SK-N-SH treated with all-trans-retinoic acid at 6 μM for 48 hours (cell line): ENCODE data around the gene COL5A2.

ENCODE experiments used
- ATAC-seq: fragments of 200-7000 bp; cut with Tn5 transposase; 3 replicates; pipeline ENCODE4 v1.9.1; 2020; ENCODE audit warnings: mild to moderate bottlenecking, moderate library complexity
- ARNTL ChIP-seq: fragments of 450-650 bp; formaldehyde crosslinking; IDR thresholded peaks from 2 replicates; pipeline ENCODE4 v1.5.0; 2020; ENCODE audit warnings: low read depth, mild to moderate bottlenecking, moderate library complexity, borderline replicate concordance
- BACH2 ChIP-seq: fragments of 250-450 bp; sonication (Bioruptor Pico); IDR thresholded peaks from 2 replicates; pipeline ENCODE4 v1.9.0; 2021; ENCODE audit warnings: mild to moderate bottlenecking, borderline replicate concordance
- CSDC2 ChIP-seq: fragments of 250-450 bp; sonication (Bioruptor Pico); IDR thresholded peaks from 2 replicates; pipeline ENCODE4 v1.5.0; 2020; ENCODE audit warnings: mild to moderate bottlenecking, moderate library complexity
- CSRNP3 ChIP-seq: fragments of 250-450 bp; sonication (Bioruptor Pico); IDR thresholded peaks from 2 replicates; pipeline ENCODE4 v1.5.1; 2021; ENCODE audit warnings: mild to moderate bottlenecking, moderate library complexity
- ESRRG ChIP-seq: fragments of 250-450 bp; sonication (Bioruptor Pico); IDR thresholded peaks from 2 replicates; pipeline ENCODE4 v1.6.1; 2021; ENCODE audit warnings: mild to moderate bottlenecking
- GLIS3 ChIP-seq: fragments of 250-450 bp; sonication (Bioruptor Pico); IDR thresholded peaks from 2 replicates; pipeline ENCODE4 v1.5.0; 2020; ENCODE audit warnings: mild to moderate bottlenecking, moderate library complexity
- PATZ1 ChIP-seq: fragments of 250-450 bp; sonication (Bioruptor Pico); IDR thresholded peaks from 2 replicates; pipeline ENCODE4 v1.8.0; 2020; ENCODE audit warnings: mild to moderate bottlenecking, moderate library complexity, borderline replicate concordance
- PPARA ChIP-seq: fragments of 250-450 bp; sonication (Bioruptor Pico); IDR thresholded peaks from 2 replicates; pipeline ENCODE4 v1.5.0; 2020; ENCODE audit warnings: mild to moderate bottlenecking, borderline replicate concordance
- RARB ChIP-seq: fragments of 250-450 bp; sonication (Bioruptor Pico); IDR thresholded peaks from 2 replicates; pipeline ENCODE4 v1.8.0; 2021; ENCODE audit warnings: mild to moderate bottlenecking, moderate library complexity
- SNAI2 ChIP-seq: fragments of 250-450 bp; sonication (Bioruptor Pico); IDR thresholded peaks from 2 replicates; pipeline ENCODE4 v1.5.0; 2020; ENCODE audit warnings: mild to moderate bottlenecking, moderate library complexity
- TCF4 ChIP-seq: fragments of 250-450 bp; sonication (Bioruptor Pico); IDR thresholded peaks from 2 replicates; pipeline ENCODE4 v1.8.0; 2021; ENCODE audit warnings: mild to moderate bottlenecking, moderate library complexity, borderline replicate concordance
- TOX ChIP-seq: fragments of 250-450 bp; sonication (Bioruptor Pico); IDR thresholded peaks from 2 replicates; pipeline ENCODE4 v1.8.0; 2021; ENCODE audit warnings: mild to moderate bottlenecking, moderate library complexity, borderline replicate concordance
- ZC3H10 ChIP-seq: fragments of 250-450 bp; sonication (Bioruptor Pico); IDR thresholded peaks from 2 replicates; pipeline ENCODE4 v1.5.1; 2021; ENCODE audit warnings: mild to moderate bottlenecking, moderate library complexity
- ZFP3 ChIP-seq: fragments of 250-450 bp; sonication (Bioruptor Pico); IDR thresholded peaks from 2 replicates; pipeline ENCODE4 v1.5.0; 2020; ENCODE audit warnings: mild to moderate bottlenecking, moderate library complexity
- ZNF70 ChIP-seq: fragments of 450-650 bp; formaldehyde crosslinking; IDR thresholded peaks from 2 replicates; pipeline ENCODE4 v1.5.0; 2020; ENCODE audit warnings: mild to moderate bottlenecking, moderate library complexity
- TF ChIP-seq, protein P1 (sequence below): fragments of 250-450 bp; sonication (Bioruptor Pico); IDR thresholded peaks from 2 replicates; pipeline ENCODE4 v1.5.0; 2020; ENCODE audit warnings: mild to moderate bottlenecking, moderate library complexity
- TF ChIP-seq, protein P2 (sequence below): fragments of 250-450 bp; sonication (Bioruptor Pico); IDR thresholded peaks from 2 replicates; pipeline ENCODE4 v1.8.0; 2021; ENCODE audit warnings: low read depth, mild to moderate bottlenecking, moderate library complexity, borderline replicate concordance
- TF ChIP-seq, protein P3 (sequence below): fragments of 250-450 bp; sonication (Bioruptor Pico); IDR thresholded peaks from 2 replicates; pipeline ENCODE4 v1.5.1; 2020; ENCODE audit warnings: low read depth, mild to moderate bottlenecking, moderate library complexity

The COL5A2 gene

GRCh38 chr2:189013671-189014448 lies 165.7 kb downstream of the COL5A2 start (continued):
- TF ChIP-seq, protein P1, sequence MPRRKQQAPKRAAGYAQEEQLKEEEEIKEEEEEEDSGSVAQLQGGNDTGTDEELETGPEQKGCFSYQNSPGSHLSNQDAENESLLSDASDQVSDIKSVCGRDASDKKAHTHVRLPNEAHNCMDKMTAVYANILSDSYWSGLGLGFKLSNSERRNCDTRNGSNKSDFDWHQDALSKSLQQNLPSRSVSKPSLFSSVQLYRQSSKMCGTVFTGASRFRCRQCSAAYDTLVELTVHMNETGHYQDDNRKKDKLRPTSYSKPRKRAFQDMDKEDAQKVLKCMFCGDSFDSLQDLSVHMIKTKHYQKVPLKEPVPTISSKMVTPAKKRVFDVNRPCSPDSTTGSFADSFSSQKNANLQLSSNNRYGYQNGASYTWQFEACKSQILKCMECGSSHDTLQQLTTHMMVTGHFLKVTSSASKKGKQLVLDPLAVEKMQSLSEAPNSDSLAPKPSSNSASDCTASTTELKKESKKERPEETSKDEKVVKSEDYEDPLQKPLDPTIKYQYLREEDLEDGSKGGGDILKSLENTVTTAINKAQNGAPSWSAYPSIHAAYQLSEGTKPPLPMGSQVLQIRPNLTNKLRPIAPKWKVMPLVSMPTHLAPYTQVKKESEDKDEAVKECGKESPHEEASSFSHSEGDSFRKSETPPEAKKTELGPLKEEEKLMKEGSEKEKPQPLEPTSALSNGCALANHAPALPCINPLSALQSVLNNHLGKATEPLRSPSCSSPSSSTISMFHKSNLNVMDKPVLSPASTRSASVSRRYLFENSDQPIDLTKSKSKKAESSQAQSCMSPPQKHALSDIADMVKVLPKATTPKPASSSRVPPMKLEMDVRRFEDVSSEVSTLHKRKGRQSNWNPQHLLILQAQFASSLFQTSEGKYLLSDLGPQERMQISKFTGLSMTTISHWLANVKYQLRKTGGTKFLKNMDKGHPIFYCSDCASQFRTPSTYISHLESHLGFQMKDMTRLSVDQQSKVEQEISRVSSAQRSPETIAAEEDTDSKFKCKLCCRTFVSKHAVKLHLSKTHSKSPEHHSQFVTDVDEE (CRISPR knock-in tag), result no peak
- 0 out of 2 replicates have a peak, but pooled peaks have one; percentile 12 for TF ChIP-seq TCF4 (CRISPR knock-in tag)
- TF ChIP-seq PATZ1, result peak; percentile 91
- TF ChIP-seq ZNF70 (CRISPR knock-in tag), result no peak
- TF ChIP-seq, protein P2, sequence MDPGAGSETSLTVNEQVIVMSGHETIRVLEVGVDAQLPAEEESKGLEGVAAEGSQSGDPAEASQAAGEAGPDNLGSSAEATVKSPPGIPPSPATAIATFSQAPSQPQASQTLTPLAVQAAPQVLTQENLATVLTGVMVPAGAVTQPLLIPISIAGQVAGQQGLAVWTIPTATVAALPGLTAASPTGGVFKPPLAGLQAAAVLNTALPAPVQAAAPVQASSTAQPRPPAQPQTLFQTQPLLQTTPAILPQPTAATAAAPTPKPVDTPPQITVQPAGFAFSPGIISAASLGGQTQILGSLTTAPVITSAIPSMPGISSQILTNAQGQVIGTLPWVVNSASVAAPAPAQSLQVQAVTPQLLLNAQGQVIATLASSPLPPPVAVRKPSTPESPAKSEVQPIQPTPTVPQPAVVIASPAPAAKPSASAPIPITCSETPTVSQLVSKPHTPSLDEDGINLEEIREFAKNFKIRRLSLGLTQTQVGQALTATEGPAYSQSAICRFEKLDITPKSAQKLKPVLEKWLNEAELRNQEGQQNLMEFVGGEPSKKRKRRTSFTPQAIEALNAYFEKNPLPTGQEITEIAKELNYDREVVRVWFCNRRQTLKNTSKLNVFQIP (CRISPR knock-in tag), result no peak
- TF ChIP-seq ZC3H10 (CRISPR knock-in tag), result 0 out of 2 replicates have a peak, but pooled peaks have one; percentile 26
- peak; percentile 83 for TF ChIP-seq TOX (CRISPR knock-in tag)
- TF ChIP-seq RARB (CRISPR knock-in tag), result peak; percentile 82; the same call in 1 of the 2 replicates
- TF ChIP-seq CSRNP3 (CRISPR knock-in tag), result no peak
- no peak for TF ChIP-seq ZFP3 (CRISPR knock-in tag)
- no peak for TF ChIP-seq PPARA (CRISPR knock-in tag)

GRCh38 chr2:189013031-189013430 lies 166.5 kb downstream of the COL5A2 start:
- TF ChIP-seq PATZ1, result peak; percentile 72; the same call in 1 of the 2 replicates
- TF ChIP-seq RARB (CRISPR knock-in tag), result peak; percentile 74; the same call in 1 of the 2 replicates
- peak; percentile 68; the same call in 1 of the 2 replicates for TF ChIP-seq CSDC2
- no peak for TF ChIP-seq SNAI2 (CRISPR knock-in tag)
- TF ChIP-seq, protein P3, sequence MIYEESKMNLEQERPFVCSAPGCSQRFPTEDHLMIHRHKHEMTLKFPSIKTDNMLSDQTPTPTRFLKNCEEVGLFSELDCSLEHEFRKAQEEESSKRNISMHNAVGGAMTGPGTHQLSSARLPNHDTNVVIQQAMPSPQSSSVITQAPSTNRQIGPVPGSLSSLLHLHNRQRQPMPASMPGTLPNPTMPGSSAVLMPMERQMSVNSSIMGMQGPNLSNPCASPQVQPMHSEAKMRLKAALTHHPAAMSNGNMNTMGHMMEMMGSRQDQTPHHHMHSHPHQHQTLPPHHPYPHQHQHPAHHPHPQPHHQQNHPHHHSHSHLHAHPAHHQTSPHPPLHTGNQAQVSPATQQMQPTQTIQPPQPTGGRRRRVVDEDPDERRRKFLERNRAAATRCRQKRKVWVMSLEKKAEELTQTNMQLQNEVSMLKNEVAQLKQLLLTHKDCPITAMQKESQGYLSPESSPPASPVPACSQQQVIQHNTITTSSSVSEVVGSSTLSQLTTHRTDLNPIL (CRISPR knock-in tag), result no peak
- TF ChIP-seq ESRRG, result peak; percentile 89
- TF ChIP-seq TOX (CRISPR knock-in tag), result peak; percentile 79; the same call in 1 of the 2 replicates
- TF ChIP-seq BACH2 (CRISPR knock-in tag), result no peak
- TF ChIP-seq TCF4 (CRISPR knock-in tag), result peak; percentile 9; the same call in 1 of the 2 replicates
- 0 out of 2 replicates have a peak, but pooled peaks have one; percentile 21 for TF ChIP-seq ARNTL
- TF ChIP-seq GLIS3 (CRISPR knock-in tag), result peak; percentile 95
- no peak for ATAC-seq
